ENCODE measurements around the gene MAP1LC3B.

DNA sequence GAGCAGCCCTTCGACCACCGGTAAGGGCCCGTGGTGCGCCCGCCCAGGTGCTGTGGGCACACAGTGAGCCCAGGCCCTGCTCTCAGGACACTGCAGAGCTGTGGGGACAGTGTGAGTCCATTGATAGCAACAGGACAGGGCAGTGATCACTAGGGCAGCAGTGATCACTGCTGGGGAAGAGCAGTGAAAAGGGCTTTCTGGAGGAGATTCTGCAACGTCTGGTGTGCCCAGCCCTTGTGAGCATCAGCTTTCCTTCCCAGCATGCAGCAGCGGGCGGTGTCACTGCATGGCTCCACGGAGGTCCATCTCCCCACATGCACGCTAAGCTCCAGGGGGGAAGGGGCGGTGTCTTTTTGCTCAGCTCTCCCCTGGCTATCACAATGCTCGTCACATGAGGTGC lies 32.1 kb downstream of the MAP1LC3B start:
- TF ChIP-seq POLR2A (IDR thresholded peaks at IDR 0.05; ENCODE audit: low read length) = no peak
- no peak for TF ChIP-seq GATA1 (IDR thresholded peaks at IDR 0.05; ENCODE audit: low read depth, low read length)
